SK-N-DZ (cell line): ENCODE data around the gene GUCA2B.

Experiments used
- DNase-seq: peaks from one replicate; pipeline ENCODE4 v3.0.0-alpha.2; 2015; ENCODE audit warnings: low spot score

The GUCA2B gene

GRCh38 chr1:42165511-42166210 lies 12.5 kb downstream of the GUCA2B start:
- DNase-seq: no peak

GRCh38 chr1:42167611-42168390 lies 14.6 kb downstream of the GUCA2B start:
- DNase-seq: no peak

- DNase-seq: no peak
Measured at GRCh38 chr1:42168391-42168670, 15.1 kb downstream of the GUCA2B start.

- no peak for DNase-seq
Measured at GRCh38 chr1:42168763-42169162, 15.6 kb downstream of the GUCA2B start.

GRCh38 chr1:42170779-42171621 lies 17.8 kb downstream of the GUCA2B start:
- no peak for DNase-seq

- no peak for DNase-seq
Measured at GRCh38 chr1:42171679-42172266, 18.6 kb downstream of the GUCA2B start.

- no peak for DNase-seq
Measured at GRCh38 chr1:42172381-42173133, 19.3 kb downstream of the GUCA2B start.

- DNase-seq: peak; percentile 47
Measured at GRCh38 chr1:42173155-42173933, 20.1 kb downstream of the GUCA2B start.

- DNase-seq: no peak
Measured at GRCh38 chr1:42173961-42174735, 20.9 kb downstream of the GUCA2B start.

- no peak for DNase-seq
Measured at GRCh38 chr1:42175314-42176054, 22.3 kb downstream of the GUCA2B start.

GRCh38 chr1:42176902-42177519 lies 23.8 kb downstream of the GUCA2B start:
- peak; percentile 45 for DNase-seq

GRCh38 chr1:42177541-42177981 lies 24.4 kb downstream of the GUCA2B start:
- no peak for DNase-seq

GRCh38 chr1:42178249-42178648 lies 25.0 kb downstream of the GUCA2B start:
- DNase-seq: no peak

- no peak for DNase-seq
Measured at GRCh38 chr1:42179275-42179674, 26.1 kb downstream of the GUCA2B start.

- no peak for DNase-seq
Measured at GRCh38 chr1:42179900-42180329, 26.7 kb downstream of the GUCA2B start.

- no peak for DNase-seq
Measured at GRCh38 chr1:42181687-42182086, 28.5 kb downstream of the GUCA2B start.

- no peak for DNase-seq
Measured at GRCh38 chr1:42183210-42183956, 30.2 kb downstream of the GUCA2B start.

- no peak for DNase-seq
Measured at GRCh38 chr1:42183957-42184268, 30.7 kb downstream of the GUCA2B start.
